Activated T-helper 17 cell treated with anti-CD3 and anti-CD28 coated beads, Interleukin-2, amount 50 U/mL, for 72 hours (primary cell): ENCODE results near the gene MRPL12. TPM values are rescaled to one million over a fixed set of nuclear protein-coding genes. Genes with fewer than 3 reads are reported as not detected.

Experiments
- ATAC-seq: fragments of 150-1000 bp; cut with Tn5 transposase; replicated peaks from 2 replicates; pipeline ENCODE4 v1.10.0; 2021; ENCODE audit warnings: mild to moderate bottlenecking, moderate library complexity
- H3K27ac Mint-ChIP-seq: one replicate; pipeline ENCODE4 v1.8.0; 2022; ENCODE audit warnings: mixed read lengths
- H3K27me3 Mint-ChIP-seq: one replicate; pipeline ENCODE4 v1.8.0; 2022; ENCODE audit warnings: mixed read lengths
- H3K36me3 Mint-ChIP-seq: one replicate; pipeline ENCODE4 v1.8.0; 2022; ENCODE audit warnings: low read depth, mild to moderate bottlenecking, mixed read lengths
- H3K4me1 Mint-ChIP-seq: one replicate; pipeline ENCODE4 v1.8.0; 2022; ENCODE audit warnings: mixed read lengths
- H3K4me3 Mint-ChIP-seq: one replicate; pipeline ENCODE4 v1.8.0; 2022; ENCODE audit warnings: mild to moderate bottlenecking, mixed read lengths
- H3K9me3 Mint-ChIP-seq: one replicate; pipeline ENCODE4 v1.8.0; 2022; ENCODE audit warnings: mixed read lengths
- total RNA-seq, 2 donors: library from RNA; stranded (reverse); gene quantifications; one replicate each; pipeline ENCODE4 v1.2.3, GENCODE V29; 2022

The MRPL12 gene
- total RNA-seq, 2 donors from 2014 or later: 50.7 to 108 TPM

GRCh38 chr17:81714412-81715106 lies 11.4 kb downstream of the MRPL12 start:
- H3K4me1 Mint-ChIP-seq: no peaks in the 10 kb centered on the region
- no peaks in the 10 kb centered on the region for H3K27me3 Mint-ChIP-seq
- no peak overlapping the region for H3K4me3 Mint-ChIP-seq
- H3K27ac Mint-ChIP-seq: no peak overlapping the region
- ATAC-seq: no peak
- H3K9me3 Mint-ChIP-seq: no peaks in the 10 kb centered on the region
- H3K36me3 Mint-ChIP-seq: no peaks in the 10 kb centered on the region

DNA sequence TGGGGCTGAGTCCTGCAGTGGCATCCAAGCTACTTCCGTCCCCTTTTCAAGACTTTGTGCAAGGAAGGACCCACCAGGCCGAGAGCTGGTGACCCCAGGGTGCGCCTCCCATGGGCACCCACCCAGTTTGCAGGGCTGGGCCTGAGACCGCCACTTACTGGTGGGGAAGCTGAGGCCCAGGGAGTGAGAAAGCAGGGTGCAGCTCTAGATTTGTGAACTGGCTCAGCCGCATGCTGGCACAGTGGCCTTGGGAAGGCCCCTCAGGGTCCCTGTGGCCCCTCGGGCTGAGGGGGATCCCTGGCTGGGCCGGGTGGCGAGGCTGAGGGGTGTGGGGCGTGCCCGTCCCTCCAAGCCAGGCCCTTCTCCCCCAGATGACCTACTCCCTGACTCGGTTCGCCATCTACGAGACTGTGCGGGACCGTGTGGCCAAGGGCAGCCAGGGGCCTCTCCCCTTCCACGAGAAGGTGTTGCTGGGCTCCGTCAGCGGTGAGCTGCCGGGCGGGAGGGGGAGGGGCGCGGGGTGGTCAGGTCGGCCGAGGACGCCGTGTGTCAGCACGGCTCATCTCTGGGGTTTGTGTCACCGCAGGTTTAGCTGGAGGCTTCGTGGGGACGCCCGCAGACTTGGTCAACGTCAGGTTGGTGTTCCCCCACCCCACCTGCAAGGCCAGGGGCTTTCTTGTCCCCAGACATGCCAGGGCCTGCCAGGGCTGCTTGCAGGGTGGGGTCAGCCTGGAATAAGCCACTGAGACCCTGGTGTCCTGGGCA lies 12.1 kb downstream of the MRPL12 start:
- H3K27ac Mint-ChIP-seq: no peak overlapping the region
- no peak for ATAC-seq

DNA sequence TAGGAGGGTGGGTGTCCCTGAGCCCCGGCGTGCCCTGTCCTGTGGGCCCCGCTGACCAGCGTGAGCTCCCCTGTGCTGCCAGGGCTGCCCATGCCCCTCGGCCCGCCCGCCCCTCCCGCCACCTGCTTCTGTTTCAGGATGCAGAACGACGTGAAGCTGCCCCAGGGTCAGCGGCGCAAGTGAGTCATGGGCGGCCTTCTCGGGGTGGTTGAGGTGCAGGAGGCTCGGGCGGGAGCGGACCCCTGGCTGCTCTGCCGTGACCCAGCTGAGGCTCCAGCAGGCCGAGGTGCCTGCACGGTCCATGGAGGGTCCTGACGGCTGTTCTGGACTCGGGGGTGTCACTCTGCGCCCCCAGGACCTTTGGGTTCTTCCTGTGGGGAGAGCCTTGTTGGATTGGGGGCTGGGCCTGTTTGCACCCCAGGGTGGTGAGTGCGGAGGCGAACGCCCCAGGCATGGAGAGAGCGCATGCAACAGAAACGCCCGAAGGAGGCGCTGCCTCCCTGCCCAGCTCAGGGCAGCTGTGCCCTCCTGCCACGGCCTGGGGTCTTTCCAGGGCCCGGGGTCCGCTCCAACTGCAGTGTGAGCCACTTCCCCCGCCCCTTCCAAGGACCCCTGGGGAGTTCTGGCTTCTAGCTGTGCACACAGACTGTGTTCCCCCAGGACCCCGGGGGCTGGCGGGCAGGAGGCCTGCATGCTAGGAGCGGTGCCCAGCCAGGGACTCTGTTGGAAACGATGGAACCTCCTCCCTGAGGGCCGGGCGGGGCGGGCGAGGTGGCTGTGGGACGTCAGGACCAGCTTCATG lies 12.9 kb downstream of the MRPL12 start:
- Mint-ChIP-seq H3K27ac (no peak overlapping the region), H3K36me3 (no peaks in the 10 kb centered on the region), H3K4me3 (no peak overlapping the region), H3K9me3 (no peaks in the 10 kb centered on the region), H3K4me1 (no peaks in the 10 kb centered on the region), H3K27me3 (no peaks in the 10 kb centered on the region)
- no peak for ATAC-seq

More for the DNA sequence above, 12.1 kb downstream of the MRPL12 start:
- Mint-ChIP-seq H3K4me3 (no peak overlapping the region), H3K9me3 (no peaks in the 10 kb centered on the region), H3K36me3 (no peaks in the 10 kb centered on the region), H3K4me1 (no peaks in the 10 kb centered on the region), H3K27me3 (no peaks in the 10 kb centered on the region)

DNA sequence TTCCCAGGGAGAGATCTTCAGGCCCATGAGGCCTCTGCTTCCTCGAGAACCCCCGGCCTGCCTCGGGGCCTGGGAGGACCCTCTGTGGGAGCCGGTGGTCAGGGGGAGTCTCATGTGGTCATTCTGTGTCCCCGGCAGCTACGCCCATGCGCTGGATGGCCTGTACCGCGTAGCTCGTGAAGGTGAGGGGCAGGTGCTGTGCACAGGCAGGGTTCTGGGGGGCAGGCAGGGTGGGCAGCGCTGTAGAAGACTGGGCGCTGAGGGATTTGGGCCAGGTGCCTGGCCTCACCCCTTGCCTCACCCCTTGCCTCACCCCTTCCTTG lies 13.5 kb downstream of the MRPL12 start:
- no peak for ATAC-seq
- no peaks in the 10 kb centered on the region for H3K27me3 Mint-ChIP-seq
- no peaks in the 10 kb centered on the region for H3K9me3 Mint-ChIP-seq
- no peak overlapping the region for H3K4me3 Mint-ChIP-seq
- H3K27ac Mint-ChIP-seq: no peak overlapping the region
- no peaks in the 10 kb centered on the region for H3K4me1 Mint-ChIP-seq
- H3K36me3 Mint-ChIP-seq: no peaks in the 10 kb centered on the region

DNA sequence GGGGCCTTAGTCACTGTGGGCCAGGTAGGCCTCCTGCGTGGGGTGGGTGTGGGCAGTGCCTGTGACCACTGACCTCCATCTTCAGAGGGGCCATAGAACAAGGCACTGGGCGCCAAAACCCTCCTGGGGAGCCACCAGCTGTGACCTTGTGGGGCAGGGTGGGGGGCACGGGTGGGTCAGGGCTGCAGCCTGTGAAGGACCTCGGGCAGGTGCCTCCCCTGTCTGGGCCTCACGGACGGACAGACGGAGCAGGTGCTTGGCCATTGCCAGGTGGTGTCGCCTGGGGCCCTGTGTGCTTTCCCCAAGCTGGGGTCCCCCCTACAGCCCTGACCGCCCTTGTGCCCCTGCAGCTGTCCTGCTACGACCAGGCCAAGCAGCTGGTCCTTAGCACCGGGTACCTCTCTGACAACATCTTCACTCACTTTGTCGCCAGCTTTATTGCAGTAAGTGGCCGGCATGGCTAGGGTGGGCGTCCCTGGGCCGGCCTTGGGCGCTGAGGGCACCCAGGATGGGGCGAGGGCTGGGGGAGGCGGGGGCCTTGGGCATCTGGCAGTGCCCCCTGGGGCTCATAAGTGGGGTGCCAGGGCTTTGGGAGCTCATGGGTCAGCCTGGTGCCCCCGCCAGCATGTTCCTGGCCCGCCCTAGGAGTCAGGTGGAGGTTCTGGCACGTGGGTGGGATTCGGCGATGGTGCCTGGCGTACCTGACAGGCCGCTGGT lies 14.0 kb downstream of the MRPL12 start:
- Mint-ChIP-seq H3K9me3 (no peaks in the 10 kb centered on the region), H3K27me3 (no peaks in the 10 kb centered on the region), H3K27ac (no peak overlapping the region), H3K4me1 (no peaks in the 10 kb centered on the region), H3K36me3 (no peaks in the 10 kb centered on the region), H3K4me3 (no peak overlapping the region)
- ATAC-seq: no peak

DNA sequence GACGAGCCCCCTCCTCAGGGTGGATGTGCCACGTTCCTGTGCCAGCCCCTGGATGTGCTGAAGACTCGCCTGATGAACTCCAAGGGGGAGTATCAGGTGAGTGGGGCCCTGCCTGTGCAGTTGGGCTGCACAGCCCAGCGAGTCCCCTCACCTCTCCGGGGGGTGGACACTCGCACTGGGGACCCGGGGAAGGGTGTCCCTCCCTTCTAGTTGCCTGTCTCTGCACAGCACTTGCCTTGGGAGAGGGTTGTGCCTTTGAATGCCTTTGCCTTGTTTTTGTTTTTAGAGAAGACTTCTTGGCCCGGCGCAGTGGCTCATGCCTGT lies 14.6 kb downstream of the MRPL12 start:
- no peaks in the 10 kb centered on the region for H3K36me3 Mint-ChIP-seq
- no peaks in the 10 kb centered on the region for H3K27me3 Mint-ChIP-seq
- no peak overlapping the region for H3K4me3 Mint-ChIP-seq
- H3K4me1 Mint-ChIP-seq: no peaks in the 10 kb centered on the region
- ATAC-seq: no peak
- H3K27ac Mint-ChIP-seq: no peak overlapping the region
- H3K9me3 Mint-ChIP-seq: no peaks in the 10 kb centered on the region

- Mint-ChIP-seq H3K27me3 (peaks cover 4% of the 10 kb centered on the region), H3K4me1 (no peaks in the 10 kb centered on the region), H3K36me3 (no peaks in the 10 kb centered on the region), H3K9me3 (no peaks in the 10 kb centered on the region), H3K4me3 (no peak overlapping the region), H3K27ac (no peak overlapping the region)
- ATAC-seq: no peak
These were observed 16.5 kb downstream of the MRPL12 start for GRCh38 chr17:81719410-81720266.

DNA sequence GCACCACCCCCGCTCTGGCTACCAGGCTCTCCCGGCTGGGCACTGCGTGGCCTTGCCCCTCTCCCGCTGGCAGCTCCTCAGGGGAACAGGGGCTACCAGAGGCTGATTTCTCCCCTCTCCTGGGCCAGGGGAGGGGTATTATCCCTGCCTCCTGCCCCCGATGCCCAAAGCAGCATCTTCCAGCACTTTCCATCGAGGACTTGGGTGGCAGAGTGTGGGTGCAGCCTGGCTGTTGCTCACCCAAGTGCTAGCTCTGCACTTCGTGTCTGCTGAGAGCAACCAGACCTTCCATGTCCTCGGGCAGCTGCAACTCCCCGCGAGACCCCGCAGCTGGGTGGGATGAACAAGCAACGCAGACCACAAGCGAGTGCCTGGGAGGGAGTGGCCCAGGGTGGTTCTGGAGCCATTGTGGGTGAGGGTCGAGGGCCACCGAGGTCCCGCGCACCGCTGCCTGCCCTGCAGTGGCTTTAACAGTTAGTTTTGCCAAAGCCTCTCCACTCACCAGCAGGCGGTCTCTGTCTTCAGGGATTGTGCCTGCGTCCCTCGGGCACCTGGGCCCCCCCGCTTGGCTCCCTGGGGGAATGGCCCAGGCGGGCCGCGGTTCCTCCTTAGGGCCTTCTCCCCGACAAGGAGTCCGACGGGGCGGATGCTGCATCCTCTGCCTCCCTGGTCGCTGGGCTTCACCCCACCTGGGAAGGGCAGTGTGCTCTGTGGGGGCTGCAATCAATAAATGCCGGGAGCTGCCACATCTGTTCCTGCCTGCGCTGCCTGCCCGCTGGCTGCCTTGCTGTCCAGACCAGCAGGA lies 17.3 kb downstream of the MRPL12 start:
- Mint-ChIP-seq H3K36me3 (no peaks in the 10 kb centered on the region), H3K9me3 (no peaks in the 10 kb centered on the region), H3K4me1 (no peaks in the 10 kb centered on the region), H3K4me3 (no peak overlapping the region), H3K27ac (no peak overlapping the region), H3K27me3 (peaks cover 4% of the 10 kb centered on the region)
- no peak for ATAC-seq

GRCh38 chr17:81722184-81723120 lies 19.3 kb downstream of the MRPL12 start:
- no peak for ATAC-seq
- H3K27me3 Mint-ChIP-seq: peaks cover 7% of the 10 kb centered on the region
- no peak overlapping the region for H3K27ac Mint-ChIP-seq
- no peaks in the 10 kb centered on the region for H3K4me1 Mint-ChIP-seq
- no peaks in the 10 kb centered on the region for H3K9me3 Mint-ChIP-seq
- H3K4me3 Mint-ChIP-seq: no peak overlapping the region
- no peaks in the 10 kb centered on the region for H3K36me3 Mint-ChIP-seq

DNA sequence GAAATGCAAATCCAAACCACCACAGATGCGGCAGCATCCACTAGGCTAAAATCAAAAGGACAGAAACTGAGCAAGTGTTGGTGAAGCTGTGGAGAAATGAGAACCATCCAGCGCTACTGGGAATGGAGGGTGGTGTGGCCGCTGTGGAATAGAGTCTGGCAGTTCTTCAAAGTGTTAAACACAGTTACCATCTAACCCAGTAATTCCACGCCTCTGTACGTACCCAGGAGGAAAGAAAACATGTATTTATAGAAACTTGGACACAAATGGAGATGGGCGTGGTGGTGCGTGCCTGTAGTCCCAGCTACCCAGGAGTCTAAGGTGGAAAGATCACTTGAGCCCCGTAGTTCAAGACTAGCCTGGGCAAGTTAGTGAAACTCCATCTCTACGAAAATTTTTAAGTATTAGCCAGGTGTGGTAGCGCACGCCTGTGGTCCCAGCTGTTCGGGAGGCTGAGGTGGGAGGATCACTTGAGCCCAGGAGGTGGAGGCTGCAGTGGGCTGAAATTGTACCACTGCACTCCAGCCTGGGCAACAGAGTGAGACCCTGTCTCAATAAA lies 20.6 kb downstream of the MRPL12 start:
- ATAC-seq: no peak
- Mint-ChIP-seq H3K4me1 (no peaks in the 10 kb centered on the region), H3K9me3 (no peaks in the 10 kb centered on the region), H3K27me3 (peaks cover 7% of the 10 kb centered on the region), H3K36me3 (no peaks in the 10 kb centered on the region), H3K4me3 (no peak overlapping the region), H3K27ac (no peak overlapping the region)

GRCh38 chr17:81725439-81725838 lies 22.3 kb downstream of the MRPL12 start:
- no peaks in the 10 kb centered on the region for H3K9me3 Mint-ChIP-seq
- no peak overlapping the region for H3K4me3 Mint-ChIP-seq
- H3K27ac Mint-ChIP-seq: no peak overlapping the region
- no peaks in the 10 kb centered on the region for H3K4me1 Mint-ChIP-seq
- peaks cover 7% of the 10 kb centered on the region for H3K27me3 Mint-ChIP-seq
- no peak for ATAC-seq
- no peaks in the 10 kb centered on the region for H3K36me3 Mint-ChIP-seq

GRCh38 chr17:81726004-81726403 lies 22.8 kb downstream of the MRPL12 start:
- no peak overlapping the region for H3K4me3 Mint-ChIP-seq
- H3K36me3 Mint-ChIP-seq: no peaks in the 10 kb centered on the region
- H3K27me3 Mint-ChIP-seq: peaks cover 9% of the 10 kb centered on the region
- H3K4me1 Mint-ChIP-seq: no peaks in the 10 kb centered on the region
- no peaks in the 10 kb centered on the region for H3K9me3 Mint-ChIP-seq
- ATAC-seq: no peak
- H3K27ac Mint-ChIP-seq: no peak overlapping the region
